Measurements from ENCODE around the gene SOX15. TPM values are rescaled to one million over a fixed set of nuclear protein-coding genes. Genes with fewer than 3 reads are reported as not detected.

Gene SOX15
- total and polyA plus RNA-seq, 10 of the 15 experiments (the other 5 are each of a cell fraction or from before 2014, with no cell fraction given): 0.06 to 0.53 (median 0.16) TPM; not detected in 2

GRCh38 chr17:7561028-7561575, 28.8 kb downstream of the SOX15 start (continued):
- TF ChIP-seq SIN3A (IDR thresholded peaks at IDR 0.05; ENCODE audit: low read depth, low read length) (peak; percentile 62; the same call in 1 of the 2 replicates), TARDBP (IDR thresholded peaks at IDR 0.05; ENCODE audit: borderline replicate concordance) (no peak), RCOR1 (conservative IDR thresholded peaks at IDR 0.05; ENCODE audit: low read depth, low read length) (no peak), NFIC (IDR thresholded peaks at IDR 0.05; ENCODE audit: low read depth, low read length) (no peak), ZNF217 (IDR thresholded peaks at IDR 0.05) (no peak), CREB1 (IDR thresholded peaks at IDR 0.05; ENCODE audit: low read depth) (no peak), MYC (IDR thresholded peaks at IDR 0.05; ENCODE audit: insufficient read depth, insufficient read length, insufficient replicate concordance, low read length, severe bottlenecking) (no peak), CEBPZ (IDR thresholded peaks at IDR 0.05; ENCODE audit: low read depth, low read length) (no peak), ZNF24 (IDR thresholded peaks at IDR 0.05) (no peak), WRNIP1 (IDR thresholded peaks at IDR 0.05; ENCODE audit: borderline replicate concordance, low read depth, low read length) (no peak), ZNF207 (IDR thresholded peaks at IDR 0.05; ENCODE audit: borderline replicate concordance) (no peak), RAD21 (IDR thresholded peaks at IDR 0.05; ENCODE audit: insufficient read depth, low read depth, low read length) (peak; percentile 74), NR2C1 (IDR thresholded peaks at IDR 0.05) (no peak), EED (IDR thresholded peaks at IDR 0.05; ENCODE audit: low read depth) (no peak), STAT1 (conservative IDR thresholded peaks at IDR 0.05) (no peak), ZBTB33 (IDR thresholded peaks at IDR 0.05) (no peak), MXI1 (IDR thresholded peaks at IDR 0.05; ENCODE audit: low read depth, low read length) (peak; percentile 58; the same call in 1 of the 2 replicates), YY1 (IDR thresholded peaks at IDR 0.05; ENCODE audit: low read depth, low read length) (peak; percentile 74), SIX5 (IDR thresholded peaks at IDR 0.05; ENCODE audit: low read depth, low read length, severe bottlenecking) (no peak), NKRF (conservative IDR thresholded peaks at IDR 0.05) (no peak)
- TF ChIP-seq, protein P1, sequence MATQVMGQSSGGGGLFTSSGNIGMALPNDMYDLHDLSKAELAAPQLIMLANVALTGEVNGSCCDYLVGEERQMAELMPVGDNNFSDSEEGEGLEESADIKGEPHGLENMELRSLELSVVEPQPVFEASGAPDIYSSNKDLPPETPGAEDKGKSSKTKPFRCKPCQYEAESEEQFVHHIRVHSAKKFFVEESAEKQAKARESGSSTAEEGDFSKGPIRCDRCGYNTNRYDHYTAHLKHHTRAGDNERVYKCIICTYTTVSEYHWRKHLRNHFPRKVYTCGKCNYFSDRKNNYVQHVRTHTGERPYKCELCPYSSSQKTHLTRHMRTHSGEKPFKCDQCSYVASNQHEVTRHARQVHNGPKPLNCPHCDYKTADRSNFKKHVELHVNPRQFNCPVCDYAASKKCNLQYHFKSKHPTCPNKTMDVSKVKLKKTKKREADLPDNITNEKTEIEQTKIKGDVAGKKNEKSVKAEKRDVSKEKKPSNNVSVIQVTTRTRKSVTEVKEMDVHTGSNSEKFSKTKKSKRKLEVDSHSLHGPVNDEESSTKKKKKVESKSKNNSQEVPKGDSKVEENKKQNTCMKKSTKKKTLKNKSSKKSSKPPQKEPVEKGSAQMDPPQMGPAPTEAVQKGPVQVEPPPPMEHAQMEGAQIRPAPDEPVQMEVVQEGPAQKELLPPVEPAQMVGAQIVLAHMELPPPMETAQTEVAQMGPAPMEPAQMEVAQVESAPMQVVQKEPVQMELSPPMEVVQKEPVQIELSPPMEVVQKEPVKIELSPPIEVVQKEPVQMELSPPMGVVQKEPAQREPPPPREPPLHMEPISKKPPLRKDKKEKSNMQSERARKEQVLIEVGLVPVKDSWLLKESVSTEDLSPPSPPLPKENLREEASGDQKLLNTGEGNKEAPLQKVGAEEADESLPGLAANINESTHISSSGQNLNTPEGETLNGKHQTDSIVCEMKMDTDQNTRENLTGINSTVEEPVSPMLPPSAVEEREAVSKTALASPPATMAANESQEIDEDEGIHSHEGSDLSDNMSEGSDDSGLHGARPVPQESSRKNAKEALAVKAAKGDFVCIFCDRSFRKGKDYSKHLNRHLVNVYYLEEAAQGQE (IDR thresholded peaks at IDR 0.05; ENCODE audit: low read depth, low read length): no peak
